Skeletal muscle satellite cell (primary cell): ENCODE results near the gene SSPN.
A peak's percentile ranks its signal among the peaks of the same experiment; 100 is the strongest.

Experiments used
- H3K27me3 ChIP-seq: 2 replicates; pipeline ENCODE4 v1.7.0; 2013; ENCODE audit warnings: low read length; ENCODE audit not compliant: control insufficient read depth, insufficient read depth
- H3K36me3 ChIP-seq: 2 replicates; pipeline ENCODE4 v1.7.0; 2013; ENCODE audit warnings: mild to moderate bottlenecking, control low read depth, low read length; ENCODE audit not compliant: insufficient read depth
- H3K4me1 ChIP-seq: 2 replicates; pipeline ENCODE4 v1.7.0; 2013; ENCODE audit warnings: low read length; ENCODE audit not compliant: control insufficient read depth, insufficient read depth
- H3K4me2 ChIP-seq: 2 replicates; pipeline ENCODE4 v1.7.0; 2013; ENCODE audit warnings: mild to moderate bottlenecking, low read length
- H3K4me3 ChIP-seq: 2 replicates; pipeline ENCODE4 v1.7.0; 2013; ENCODE audit warnings: low read length
- H3K9ac ChIP-seq: 2 replicates; pipeline ENCODE4 v1.7.0; 2013; ENCODE audit warnings: mild to moderate bottlenecking, low read depth, low read length, moderate library complexity
- H3K9me3 ChIP-seq: replicated peaks from 2 replicates; pipeline ENCODE4 v1.7.0; 2013; ENCODE audit warnings: mild to moderate bottlenecking, control low read depth, low read length

The SSPN gene

DNA sequence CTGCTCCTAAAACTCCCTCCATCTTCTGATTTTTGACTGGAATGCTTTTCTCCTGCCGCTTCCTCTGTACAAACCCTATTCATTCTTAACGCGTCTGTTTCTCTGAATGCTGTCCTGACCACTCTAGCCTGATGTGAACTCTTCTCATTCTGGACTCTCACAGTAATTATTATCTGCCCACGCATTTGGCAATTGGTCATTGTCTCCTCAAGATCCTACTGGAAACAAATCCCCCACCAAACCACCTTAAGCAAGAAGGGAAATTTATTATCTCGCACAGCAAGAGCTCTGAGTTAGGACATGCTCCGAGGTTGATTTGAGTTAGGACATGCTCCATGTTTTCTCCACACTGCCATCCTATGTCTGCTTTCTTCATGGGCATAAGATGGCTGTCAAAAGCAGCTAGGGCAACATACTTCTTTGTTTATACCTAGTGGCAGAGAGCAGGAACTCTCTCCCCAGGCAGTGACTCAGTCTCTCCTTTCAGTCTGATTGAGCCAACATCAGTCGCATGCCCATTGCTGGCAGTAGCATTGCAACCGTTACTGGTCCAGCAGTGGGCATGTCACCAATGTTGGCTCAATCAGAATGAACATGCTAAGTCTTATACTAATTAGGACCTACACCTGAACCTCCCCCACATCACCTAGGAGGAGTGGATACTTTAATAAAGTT, 102.2 kb downstream of the SSPN start:
- Histone ChIP-seq H3K36me3 (no peaks in the 10 kb centered on the region), H3K4me1 (peaks cover 18% of the 10 kb centered on the region), H3K9ac (no peak overlapping the region), H3K27me3 (no peaks in the 10 kb centered on the region), H3K9me3 (no peaks in the 10 kb centered on the region), H3K4me3 (no peak overlapping the region), H3K4me2 (no peak overlapping the region)

DNA sequence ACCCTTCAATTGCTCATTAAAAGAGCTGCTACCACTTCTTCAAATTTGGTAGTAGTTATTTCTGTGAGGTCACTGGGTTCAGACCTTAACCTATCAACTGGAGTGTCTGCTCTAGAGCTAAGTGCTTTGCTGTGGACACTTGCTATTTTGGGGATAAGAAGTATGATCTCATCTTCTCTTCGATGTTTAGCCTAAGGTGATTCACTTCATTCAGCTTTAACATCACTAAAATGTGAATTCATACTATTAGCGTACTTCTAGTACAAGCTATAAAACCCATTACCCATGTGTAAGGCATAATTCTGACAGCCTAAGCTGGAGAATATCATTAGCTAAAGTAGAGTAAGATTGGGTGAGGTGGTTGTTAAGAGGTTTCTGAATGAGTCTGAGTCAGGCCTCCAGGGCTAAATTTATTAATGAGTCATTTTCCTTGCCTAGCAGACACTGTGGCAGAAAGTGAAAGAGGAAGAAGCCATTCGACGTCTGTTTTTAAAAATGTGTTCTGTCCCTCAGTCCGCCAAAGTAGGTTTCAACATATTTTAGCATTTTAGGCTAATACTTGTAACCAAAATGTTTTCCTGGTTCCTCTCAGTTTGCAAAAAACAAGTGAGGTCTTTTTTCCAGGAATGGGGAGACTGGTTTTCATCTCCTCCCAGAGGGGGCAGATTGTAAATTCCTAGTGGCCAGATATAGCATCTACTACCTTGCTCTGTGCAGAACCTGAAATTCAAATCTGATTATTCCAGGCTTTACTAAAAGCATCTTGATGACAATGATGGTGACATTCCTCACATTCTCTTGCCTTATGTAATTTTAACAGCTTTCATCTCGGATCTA, 103.6 kb downstream of the SSPN start:
- Histone ChIP-seq H3K9me3 (no peaks in the 10 kb centered on the region), H3K4me3 (peak overlapping the region; percentile 60), H3K4me1 (peaks cover 18% of the 10 kb centered on the region), H3K36me3 (no peaks in the 10 kb centered on the region), H3K9ac (peak overlapping the region; percentile 73), H3K4me2 (peak overlapping the region; percentile 73), H3K27me3 (no peaks in the 10 kb centered on the region)

DNA sequence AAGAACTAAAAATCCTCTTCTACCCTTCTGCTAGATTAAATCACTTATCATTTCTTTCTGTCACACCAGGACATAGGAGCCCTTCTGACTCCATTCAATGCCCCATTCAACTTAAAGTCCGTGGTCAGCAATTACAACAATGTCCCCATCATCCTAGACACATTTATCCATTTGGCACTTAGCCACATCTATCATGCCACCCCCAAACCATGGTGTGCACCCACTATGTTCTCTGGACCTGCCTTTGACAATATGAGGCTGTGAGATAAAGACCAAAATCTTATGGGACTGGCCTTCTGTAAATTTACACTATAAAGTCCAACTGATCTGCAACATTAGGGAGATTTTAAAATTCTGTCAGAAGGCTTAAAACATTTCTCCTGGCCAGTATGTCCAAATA, 104.4 kb downstream of the SSPN start:
- Histone ChIP-seq H3K9me3 (no peaks in the 10 kb centered on the region), H3K4me2 (peak overlapping the region; percentile 73), H3K27me3 (no peaks in the 10 kb centered on the region), H3K9ac (no peak overlapping the region), H3K4me1 (peaks cover 18% of the 10 kb centered on the region), H3K36me3 (no peaks in the 10 kb centered on the region), H3K4me3 (no peak overlapping the region)
